Hepatic stellate cell (primary cell): ENCODE measurements around the gene SDR42E1.
"Not testable (repeated sequence)": the region's sequence is repeated elsewhere in the genome, so short reads cannot be mapped to it uniquely, and the experiment has no call there.

Source experiments
- DNase-seq: peaks from one replicate; pipeline ENCODE4 v3.0.0; 2011; ENCODE audit warnings: low spot score

SDR42E1 gene

DNA sequence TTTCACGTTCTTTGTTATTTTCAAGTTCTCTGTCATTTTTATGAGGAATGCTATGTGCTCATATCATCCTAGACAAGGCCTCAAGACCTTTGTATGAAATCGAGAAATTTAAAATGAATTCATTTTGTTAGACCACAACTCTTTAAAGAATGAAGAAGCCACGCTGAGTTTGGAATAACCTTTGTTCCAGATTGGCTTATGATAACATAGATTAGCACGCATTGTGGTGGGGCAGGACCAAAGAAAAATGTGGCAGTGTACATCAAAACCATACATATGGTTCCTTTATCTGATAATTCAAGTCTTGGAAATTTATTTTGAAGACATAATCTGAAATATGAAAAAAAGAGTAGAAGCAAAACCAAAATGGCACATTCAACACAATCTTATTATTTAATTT is 26.0 kb upstream of the SDR42E1 start:
- no peak for DNase-seq

DNA sequence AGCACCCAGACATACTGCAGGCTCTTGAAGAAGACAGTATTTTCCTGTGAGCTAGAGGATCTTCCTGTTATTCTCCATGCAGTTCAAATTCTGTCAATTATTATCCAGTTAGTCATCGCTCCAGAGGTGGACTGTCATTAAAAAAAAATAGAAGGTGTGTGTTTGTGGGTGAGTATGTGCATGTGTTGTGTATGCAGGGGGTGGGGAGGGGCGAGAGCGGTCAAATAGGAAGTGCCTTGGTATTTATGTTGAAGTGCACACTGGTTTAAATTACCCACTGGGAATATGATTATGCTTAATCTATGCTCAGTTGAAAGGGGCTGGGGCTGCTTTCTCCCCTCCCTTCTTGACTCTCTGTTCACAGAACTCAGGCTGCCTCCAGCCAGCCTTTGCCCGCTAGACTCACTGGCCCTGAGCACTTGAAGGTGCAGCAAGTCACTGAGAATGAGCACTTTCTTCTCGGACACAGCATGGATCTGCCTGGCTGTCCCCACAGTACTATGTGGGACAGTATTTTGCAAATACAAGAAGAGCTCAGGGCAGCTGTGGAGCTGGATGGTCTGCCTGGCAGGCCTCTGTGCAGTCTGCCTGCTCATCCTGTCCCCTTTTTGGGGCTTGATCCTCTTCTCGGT is 23.8 kb upstream of the SDR42E1 start, which contains the start of gene HSD17B2:
TSS of gene HSD17B2 (plus strand) at position 273 of the 632 bp plus-strand sequence. CDS start at position 445, 172 bp downstream.
- no peak for DNase-seq

DNA sequence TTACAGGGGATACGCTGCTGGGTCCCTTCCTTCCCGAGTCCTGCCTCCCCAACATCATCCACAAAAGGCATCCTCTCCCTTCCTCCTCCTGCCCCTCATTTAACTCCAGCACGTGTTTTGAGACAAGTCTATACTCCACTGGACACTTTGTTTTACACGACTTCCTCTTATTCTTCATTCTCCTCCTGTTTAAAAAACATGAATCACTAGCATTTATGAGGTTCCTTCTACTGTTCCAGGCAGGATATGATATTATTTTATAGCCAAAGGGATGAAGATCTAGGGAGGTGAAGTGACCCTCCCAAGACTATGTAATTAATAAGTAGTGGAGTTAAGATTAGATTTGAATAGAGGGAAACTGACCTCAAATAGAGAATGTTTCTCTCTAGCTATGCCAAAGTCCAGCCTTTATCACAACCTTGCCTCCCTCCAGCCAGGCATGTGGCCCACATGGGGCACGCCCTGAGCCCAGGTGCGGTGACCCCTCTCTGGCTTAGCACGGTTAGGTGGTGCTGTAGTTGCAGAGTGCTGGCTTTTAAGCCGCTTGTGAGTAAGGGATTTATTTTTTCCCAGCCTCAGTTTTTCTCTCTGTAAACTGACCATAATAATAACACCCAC is 22.5 kb upstream of the SDR42E1 start:
- DNase-seq: no peak

- no peak for DNase-seq
Measured at GRCh38 chr16:82033006-82033405, 21.7 kb upstream of the SDR42E1 start.

DNA sequence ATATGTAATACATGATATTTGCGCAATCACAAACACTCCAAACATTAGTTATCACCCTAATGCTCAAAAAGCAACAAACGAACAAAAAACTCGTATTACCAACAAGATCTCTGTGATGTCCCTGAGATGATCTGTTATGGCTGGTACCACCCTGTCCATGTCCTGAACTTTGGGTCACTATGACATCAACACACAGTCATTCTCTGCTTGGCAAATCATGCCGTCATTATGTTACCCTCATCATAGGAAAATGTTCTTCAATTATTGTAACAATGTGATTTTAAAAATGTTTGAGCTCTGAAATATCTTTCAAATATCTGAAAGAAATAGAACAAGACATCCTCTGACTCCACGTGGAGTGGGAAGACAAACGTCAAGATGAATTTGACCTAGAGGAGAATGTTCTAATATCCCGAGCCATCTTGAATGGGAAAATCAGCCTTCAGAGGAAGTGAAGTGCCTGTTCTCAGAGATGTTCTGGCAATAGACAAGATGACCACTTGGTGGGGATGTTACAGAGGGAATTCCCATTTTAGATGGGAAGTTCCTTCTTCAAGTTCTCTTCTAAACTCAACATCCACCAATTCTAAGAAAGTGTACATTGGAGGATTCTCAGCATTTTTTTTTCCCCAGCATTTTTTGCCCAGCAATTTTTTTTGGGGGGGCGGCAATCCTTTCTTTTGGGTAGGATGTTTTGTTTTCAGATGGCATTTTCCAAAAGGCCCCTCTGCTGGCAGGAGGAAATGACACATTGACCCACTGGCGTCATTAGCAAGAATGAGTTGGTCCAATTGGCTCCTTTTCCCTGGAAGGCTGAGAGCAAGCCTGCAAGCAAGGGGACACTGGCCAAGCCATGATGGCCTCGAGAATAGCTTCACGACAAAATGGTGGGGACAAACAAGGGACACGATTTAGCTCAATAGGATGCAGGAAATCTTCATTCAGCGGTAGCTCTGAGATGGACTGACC is 20.1 kb upstream of the SDR42E1 start:
- peak; percentile 50 for DNase-seq

DNA sequence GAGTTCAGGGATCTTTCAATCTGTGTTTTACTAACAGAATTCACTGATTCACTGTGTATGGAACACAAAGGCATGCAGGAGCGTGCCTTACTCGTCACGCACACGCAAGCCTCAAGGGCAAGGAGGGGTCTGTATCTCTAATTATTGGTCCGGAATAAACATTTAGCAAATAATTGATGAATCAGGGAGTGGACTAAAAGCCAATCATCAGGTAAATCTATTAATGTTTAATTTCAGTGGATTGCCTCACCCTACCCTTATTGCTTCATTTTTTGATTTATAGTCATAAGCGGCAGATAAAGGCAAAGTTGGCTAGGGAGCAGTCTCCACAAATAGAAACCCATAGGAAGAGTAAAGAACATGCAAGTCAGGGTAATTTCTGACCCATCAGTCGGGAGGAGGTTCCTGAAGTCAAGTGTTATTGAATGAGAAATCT is 16.4 kb upstream of the SDR42E1 start:
- DNase-seq: no peak

GRCh38 chr16:82024883-82025282 is 13.6 kb upstream of the SDR42E1 start:
- no peak for DNase-seq

- no peak for DNase-seq
Measured at GRCh38 chr16:82024316-82024715, 13.0 kb upstream of the SDR42E1 start.

- DNase-seq: no peak
Measured at GRCh38 chr16:82023206-82023605, 11.9 kb upstream of the SDR42E1 start.

GRCh38 chr16:82020051-82020450 is 8.8 kb upstream of the SDR42E1 start:
- no peak for DNase-seq

GRCh38 chr16:82019535-82019934 is 8.3 kb upstream of the SDR42E1 start:
- no peak for DNase-seq

- no peak for DNase-seq
Measured at GRCh38 chr16:82017911-82018568, 6.8 kb upstream of the SDR42E1 start.

DNA sequence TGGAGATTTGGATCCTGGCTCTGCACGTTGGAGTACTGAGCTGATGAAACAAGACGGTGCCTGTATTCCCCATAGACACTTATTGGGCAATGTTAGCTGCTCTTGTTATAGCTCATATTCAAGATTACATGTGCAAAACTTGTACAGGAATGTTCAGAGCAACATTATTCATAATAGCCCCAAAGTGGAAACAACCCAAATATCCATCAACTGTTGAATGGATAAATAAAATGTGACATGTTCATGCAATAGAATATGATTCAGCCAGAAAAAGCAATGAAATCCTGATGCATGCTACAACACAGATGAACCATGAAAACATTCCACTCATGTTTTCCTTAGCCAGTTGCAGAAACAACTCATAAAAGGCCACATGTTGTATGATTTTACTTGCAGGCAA is 5.7 kb upstream of the SDR42E1 start:
- no peak for DNase-seq

DNA sequence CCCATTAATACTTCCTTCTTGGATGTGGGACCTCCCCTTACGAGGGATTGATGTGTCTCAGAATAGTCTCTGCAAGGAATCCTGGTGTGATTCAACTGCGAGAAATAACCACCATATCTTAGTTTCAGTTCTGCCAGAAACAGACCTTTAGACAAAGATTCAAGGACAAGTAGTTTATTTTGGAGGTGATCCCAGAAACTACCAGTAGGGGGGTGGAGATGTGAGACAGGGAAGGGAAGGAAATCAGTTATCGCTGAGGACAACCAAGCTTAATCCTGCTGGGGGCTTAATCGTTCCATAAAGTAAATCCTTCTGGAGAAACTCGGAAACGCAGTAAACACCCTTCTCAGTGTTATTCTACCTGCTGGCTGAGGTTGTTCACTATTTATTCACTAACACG is 5.0 kb upstream of the SDR42E1 start:
- DNase-seq: peak; percentile 51

- no peak for DNase-seq
Measured at GRCh38 chr16:82013139-82013538, 1.9 kb upstream of the SDR42E1 start.

DNA sequence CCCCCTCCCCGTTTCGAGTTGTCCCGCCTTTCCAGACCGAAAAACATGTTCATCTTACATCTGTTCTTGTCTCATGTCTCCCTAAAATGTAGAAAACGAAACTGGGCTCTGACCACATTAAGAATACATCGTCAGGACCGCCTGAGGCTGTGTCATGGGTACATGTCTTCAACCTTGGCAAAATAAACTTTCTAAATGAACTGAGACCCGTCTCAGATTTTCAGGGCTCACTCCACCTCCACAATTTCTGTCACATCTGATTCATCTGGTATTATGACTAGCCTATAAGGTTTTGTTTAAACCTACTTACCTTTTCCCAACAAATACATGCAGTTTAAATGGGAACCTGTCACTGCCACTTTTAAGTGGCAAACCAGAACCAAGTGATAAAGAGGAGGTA is 621 bp downstream of the SDR42E1 start:
- no peak for DNase-seq

DNA sequence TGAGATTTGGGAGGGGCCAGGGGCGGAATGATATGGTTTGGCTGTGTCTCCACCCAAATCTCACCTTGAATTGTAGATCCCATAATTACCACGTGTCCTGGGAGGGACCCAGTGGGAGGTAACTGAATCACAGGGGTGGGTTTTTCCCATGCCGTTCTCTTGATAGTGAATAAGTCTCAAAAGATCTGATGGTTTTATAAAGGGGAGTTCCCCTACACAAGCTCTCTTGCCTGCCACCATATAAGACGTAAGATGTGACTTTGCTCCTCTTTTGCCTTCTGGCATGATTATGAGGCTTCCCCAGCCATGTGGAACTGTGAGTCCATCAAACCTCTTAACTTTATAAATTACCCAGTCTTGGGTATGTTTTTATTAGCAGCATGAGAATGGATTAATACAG is 1.5 kb downstream of the SDR42E1 start:
- not testable (repeated sequence) for DNase-seq

- DNase-seq: no peak
Measured at GRCh38 chr16:82008957-82009592, 2.2 kb downstream of the SDR42E1 start.

DNA sequence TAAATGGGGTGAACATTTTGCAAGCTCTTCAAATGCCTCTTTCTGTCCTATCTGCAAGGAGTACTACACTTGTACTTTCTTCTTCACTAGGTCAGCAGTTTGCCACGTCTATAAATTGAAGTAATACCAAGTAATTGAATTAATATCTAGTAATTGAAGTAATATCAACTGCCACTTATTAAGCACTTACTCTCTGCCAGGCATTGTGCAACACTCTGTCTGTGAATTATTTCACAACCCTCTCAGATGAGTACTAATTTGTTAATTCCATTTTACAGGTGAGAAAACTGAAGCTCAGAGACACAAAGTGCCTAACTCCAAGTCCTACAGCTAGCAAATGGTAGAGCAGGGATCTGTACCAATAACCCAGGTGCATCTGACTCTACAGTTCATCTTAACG is 4.1 kb downstream of the SDR42E1 start:
- no peak for DNase-seq

- DNase-seq: no peak
Measured at GRCh38 chr16:82006036-82006435, 5.2 kb downstream of the SDR42E1 start.

GRCh38 chr16:82005027-82005830 is 6.0 kb downstream of the SDR42E1 start:
- DNase-seq: no peak
